ENCODE data around the gene KIAA0232. TPM values are rescaled to one million over a fixed set of nuclear protein-coding genes. Genes with fewer than 3 reads are reported as not detected.

Gene KIAA0232
- total and polyA plus RNA-seq, 2 of the 8 experiments (the other 6 are each of a cell fraction or from before 2014, with no cell fraction given) = 5.6 to 23.3 TPM

DNA sequence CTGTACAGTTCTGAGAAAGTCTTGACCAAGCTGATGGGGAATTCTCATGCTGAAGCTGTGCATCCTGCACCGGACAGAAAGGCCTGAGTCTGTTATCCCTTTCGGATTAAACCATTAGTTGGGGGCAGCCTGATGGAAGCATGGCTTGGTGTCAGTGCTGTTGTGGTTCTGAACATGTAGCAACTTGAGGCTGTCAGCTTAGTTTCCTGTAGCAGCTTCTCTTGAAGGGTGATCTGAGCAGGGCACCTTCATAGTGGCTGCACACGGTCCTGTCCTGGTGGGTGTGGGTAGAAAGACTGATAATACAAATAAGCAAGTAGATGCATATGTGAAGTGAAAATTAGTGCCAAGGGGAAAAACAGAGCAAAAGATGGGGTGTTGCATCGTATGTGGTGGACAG, 11.7 kb downstream of the KIAA0232 start (continued):
- no peak for TF ChIP-seq CTCF (IDR thresholded peaks at IDR 0.05; ENCODE audit: control extremely low read depth in 1 of 3, insufficient read depth in 1 of 3, low read depth in 1 of 3, low read length in 3 of 3)

All from H1 (cell line).